Measurements from ENCODE around the gene IKBIP. TPM values are rescaled to one million over a fixed set of nuclear protein-coding genes. Genes with fewer than 3 reads are reported as not detected.

Gene IKBIP
- total and polyA plus RNA-seq, 7 donors, result 4.8 to 15.2 (median 7.2) TPM

GRCh38 chr12:98679611-98680005, 35.0 kb upstream of the IKBIP start:
- Histone ChIP-seq H3K27me3 (no peaks in the 10 kb centered on the region), H3K4me1 (no peaks in the 10 kb centered on the region), H3K27ac (no peak overlapping the region), H3K4me3 (no peak overlapping the region), H3K36me3 (peaks cover 11 to 76% (median 39%) of the 10 kb centered on the region in 4 donors), H3K9me3 (no peaks in the 10 kb centered on the region)
- no peak for DNase-seq
- intact Hi-C loops (cut with DNase I), result no loop called here
- 96 to 97% methylated on average over 15 of the region's 15 CpGs for WGBS, 2 donors
- TF ChIP-seq CTCF (IDR thresholded peaks at IDR 0.05) (no peak), EP300 (IDR thresholded peaks at IDR 0.05) (no peak), POLR2A (IDR thresholded peaks at IDR 0.05) (no peak), POLR2AphosphoS5 (IDR thresholded peaks at IDR 0.05) (no peak)

GRCh38 chr12:98678946-98679610, 34.5 kb upstream of the IKBIP start:
- TF ChIP-seq EP300 (IDR thresholded peaks at IDR 0.05), result no peak
- no peak for TF ChIP-seq CTCF (IDR thresholded peaks at IDR 0.05)
- intact Hi-C loops (cut with DNase I), result no loop called here
- H3K27ac ChIP-seq, result no peak overlapping the region
- H3K4me1 ChIP-seq, result no peaks in the 10 kb centered on the region
- DNase-seq, result no peak
- no peaks in the 10 kb centered on the region for H3K27me3 ChIP-seq
- 61 to 84% methylated on average over 7 of the region's 7 CpGs for WGBS, 2 donors
- no peak overlapping the region for H3K4me3 ChIP-seq
- H3K9me3 ChIP-seq, result no peaks in the 10 kb centered on the region
- H3K36me3 ChIP-seq, result peaks cover 11 to 74% (median 39%) of the 10 kb centered on the region in 4 donors

GRCh38 chr12:98678236-98678945, 33.8 kb upstream of the IKBIP start:
- Histone ChIP-seq H3K36me3 (peaks cover 11 to 73% (median 34%) of the 10 kb centered on the region in 4 donors), H3K27ac (no peak overlapping the region), H3K4me1 (no peaks in the 10 kb centered on the region), H3K4me3 (no peak overlapping the region), H3K9me3 (no peaks in the 10 kb centered on the region), H3K27me3 (no peaks in the 10 kb centered on the region)
- TF ChIP-seq CTCF (IDR thresholded peaks at IDR 0.05), result no peak
- no peak for TF ChIP-seq EP300 (IDR thresholded peaks at IDR 0.05)
- no peak for TF ChIP-seq POLR2AphosphoS5 (IDR thresholded peaks at IDR 0.05)
- no peak for TF ChIP-seq POLR2A (IDR thresholded peaks at IDR 0.05)
- intact Hi-C loops (cut with DNase I), result no loop called here
- 94 to 95% methylated on average over 15 of the region's 15 CpGs for WGBS, 2 donors
- no peak for DNase-seq

GRCh38 chr12:98674841-98675240, 30.3 kb upstream of the IKBIP start:
- H3K4me1 ChIP-seq, result no peaks in the 10 kb centered on the region
- no peaks in the 10 kb centered on the region for H3K9me3 ChIP-seq
- H3K27ac ChIP-seq, result no peak overlapping the region
- intact Hi-C loops (cut with DNase I), result no loop called here
- no peak for DNase-seq
- H3K27me3 ChIP-seq, result no peaks in the 10 kb centered on the region
- peaks cover 0 to 57% (median 15%) of the 10 kb centered on the region in 4 donors for H3K36me3 ChIP-seq
- no peak overlapping the region for H3K4me3 ChIP-seq
- no peak for TF ChIP-seq POLR2A (IDR thresholded peaks at IDR 0.05)
- TF ChIP-seq CTCF (IDR thresholded peaks at IDR 0.05), result no peak
- TF ChIP-seq POLR2AphosphoS5 (IDR thresholded peaks at IDR 0.05), result no peak
- TF ChIP-seq EP300 (IDR thresholded peaks at IDR 0.05), result no peak

All from sigmoid colon (tissue), 7 donors.